Measurements from ENCODE around the gene DHRS7C. TPM values are rescaled to one million over a fixed set of nuclear protein-coding genes. Genes with fewer than 3 reads are reported as not detected.
"Not testable (repeated sequence)": the region's sequence is repeated elsewhere in the genome, so short reads cannot be mapped to it uniquely, and the experiment has no call there.

The DHRS7C gene
- polyA plus RNA-seq, 3 donors, result not detected

GRCh38 chr17:9788601-9789000 is 2.8 kb downstream of the DHRS7C start:
- Histone ChIP-seq H3K4me1 (ENCODE audit: control insufficient read depth in 1 of 2, insufficient read depth in 2 of 2, low read length in 2 of 2) (no peaks in the 10 kb centered on the region), H2AFZ (ENCODE audit: insufficient read depth, low read depth, low read length, poor library complexity, severe bottlenecking) (no peak overlapping the region), H3K9me3 (replicated peaks in 1 of 2; ENCODE audit: control insufficient read depth in 1 of 2, insufficient read depth in 1 of 2, low read length in 2 of 2) (no peaks in the 10 kb centered on the region), H3K4me2 (replicated peaks; ENCODE audit: extremely low read depth, low read length, poor library complexity, severe bottlenecking) (no peak overlapping the region), H3K79me2 (ENCODE audit: insufficient read depth, low read length) (no peaks in the 10 kb centered on the region), H3K4me3 (replicated peaks in 1 of 3; ENCODE audit: low read depth in 2 of 3, low read length in 3 of 3) (no peak overlapping the region), H3K27ac (ENCODE audit: low read depth in 1 of 2, low read length in 2 of 2) (no peak overlapping the region), H4K20me1 (ENCODE audit: insufficient read depth, low read length) (no peaks in the 10 kb centered on the region), H3K36me3 (replicated peaks in 1 of 2; ENCODE audit: control insufficient read depth in 1 of 2, insufficient read depth in 2 of 2, low read length in 2 of 2) (no peaks in the 10 kb centered on the region), H3K27me3 (ENCODE audit: control insufficient read depth in 2 of 2, insufficient read depth in 2 of 2, low read length in 2 of 2) (no peaks in the 10 kb centered on the region), H3K9ac (ENCODE audit: insufficient read depth, low read length, poor library complexity, severe bottlenecking) (no peak overlapping the region)
- DNase-seq, result no peak
- TF ChIP-seq CTCF (IDR thresholded peaks at IDR 0.05), result no peak
- no peaks in the 10 kb centered on the region for H3K4me1 Mint-ChIP-seq
- H3K27me3 Mint-ChIP-seq (ENCODE audit: low read depth in 3 of 3), result peaks cover 3 to 8% (median 6%) of the 10 kb centered on the region in 3 donors
- H3K27ac Mint-ChIP-seq, result no peak overlapping the region
- WGBS (ENCODE audit: insufficient coverage), result 93% methylated on average over 5 of the region's 8 CpGs
- H3K4me3 Mint-ChIP-seq, result no peak overlapping the region
- intact Hi-C loops (cut with micrococcal nuclease), result no loop called here
- no peaks in the 10 kb centered on the region for H3K36me3 Mint-ChIP-seq
- H3K9me3 Mint-ChIP-seq, result no peaks in the 10 kb centered on the region

- Mint-ChIP-seq H3K4me1 (no peaks in the 10 kb centered on the region), H3K4me3 (no peak overlapping the region), H3K9me3 (no peaks in the 10 kb centered on the region), H3K27ac (no peak overlapping the region), H3K36me3 (no peaks in the 10 kb centered on the region), H3K27me3 (ENCODE audit: low read depth in 3 of 3) (peaks cover 6 to 8% (median 6%) of the 10 kb centered on the region in 3 donors)
- DNase-seq, result no peak
- no peak for TF ChIP-seq CTCF (IDR thresholded peaks at IDR 0.05)
- no CpG with 5 or more reads among the region's 2 CpGs for WGBS (ENCODE audit: insufficient coverage)
- no peaks in the 10 kb centered on the region for H3K9me3 ChIP-seq (replicated peaks in 1 of 2; ENCODE audit: control insufficient read depth in 1 of 2, insufficient read depth in 1 of 2, low read length in 2 of 2)
- H3K4me1 ChIP-seq (ENCODE audit: control insufficient read depth in 1 of 2, insufficient read depth in 2 of 2, low read length in 2 of 2), result no peaks in the 10 kb centered on the region
- intact Hi-C loops (cut with micrococcal nuclease), result no loop called here
- peaks cover 0 to 2% of the 10 kb centered on the region in 2 donors for H3K27me3 ChIP-seq (ENCODE audit: control insufficient read depth in 2 of 2, insufficient read depth in 2 of 2, low read length in 2 of 2)
- no peak overlapping the region for H3K4me2 ChIP-seq (replicated peaks; ENCODE audit: extremely low read depth, low read length, poor library complexity, severe bottlenecking)
- no peak overlapping the region for H2AFZ ChIP-seq (ENCODE audit: insufficient read depth, low read depth, low read length, poor library complexity, severe bottlenecking)
- H3K79me2 ChIP-seq (ENCODE audit: insufficient read depth, low read length), result no peaks in the 10 kb centered on the region
- H3K9ac ChIP-seq (ENCODE audit: insufficient read depth, low read length, poor library complexity, severe bottlenecking), result no peak overlapping the region
- no peak overlapping the region for H3K27ac ChIP-seq (ENCODE audit: low read depth in 1 of 2, low read length in 2 of 2)
- no peaks in the 10 kb centered on the region for H3K36me3 ChIP-seq (replicated peaks in 1 of 2; ENCODE audit: control insufficient read depth in 1 of 2, insufficient read depth in 2 of 2, low read length in 2 of 2)
- no peak overlapping the region for H3K4me3 ChIP-seq (replicated peaks in 1 of 3; ENCODE audit: low read depth in 2 of 3, low read length in 3 of 3)
- no peaks in the 10 kb centered on the region for H4K20me1 ChIP-seq (ENCODE audit: insufficient read depth, low read length)
Observed at GRCh38 chr17:9784544-9784943, 6.8 kb downstream of the DHRS7C start.

- H4K20me1 ChIP-seq (ENCODE audit: insufficient read depth, low read length); H3K9me3 ChIP-seq (replicated peaks in 1 of 2; ENCODE audit: control insufficient read depth in 1 of 2, insufficient read depth in 1 of 2, low read length in 2 of 2); H3K36me3 Mint-ChIP-seq; H2AFZ ChIP-seq (ENCODE audit: insufficient read depth, low read depth, low read length, poor library complexity, severe bottlenecking); H3K4me1 Mint-ChIP-seq; H3K4me1 ChIP-seq (ENCODE audit: control insufficient read depth in 1 of 2, insufficient read depth in 2 of 2, low read length in 2 of 2); H3K27ac Mint-ChIP-seq; DNase-seq; H3K4me2 ChIP-seq (replicated peaks; ENCODE audit: extremely low read depth, low read length, poor library complexity, severe bottlenecking); intact Hi-C loops (cut with micrococcal nuclease); H3K4me3 ChIP-seq (replicated peaks in 1 of 3; ENCODE audit: low read depth in 2 of 3, low read length in 3 of 3); H3K27me3 ChIP-seq (ENCODE audit: control insufficient read depth in 2 of 2, insufficient read depth in 2 of 2, low read length in 2 of 2); H3K36me3 ChIP-seq (replicated peaks in 1 of 2; ENCODE audit: control insufficient read depth in 1 of 2, insufficient read depth in 2 of 2, low read length in 2 of 2); H3K9me3 Mint-ChIP-seq; H3K27ac ChIP-seq (ENCODE audit: low read depth in 1 of 2, low read length in 2 of 2); H3K27me3 Mint-ChIP-seq (ENCODE audit: low read depth in 3 of 3); H3K9ac ChIP-seq (ENCODE audit: insufficient read depth, low read length, poor library complexity, severe bottlenecking); H3K79me2 ChIP-seq (ENCODE audit: insufficient read depth, low read length); H3K4me3 Mint-ChIP-seq: not testable (repeated sequence)
- 100% methylated on average over 3 of the region's 5 CpGs for WGBS (ENCODE audit: insufficient coverage)
Observed at GRCh38 chr17:9783465-9783864, 7.9 kb downstream of the DHRS7C start.

All from CD14-positive monocyte (primary cell).